GM23338 (cell line): ENCODE measurements around the gene NMNAT1. TPM values are rescaled to one million over a fixed set of nuclear protein-coding genes. Genes with fewer than 3 reads are reported as not detected.

Source experiments
- ATAC-seq: fragments of 200-7000 bp; cut with Tn5 transposase; 3 replicates; pipeline ENCODE4 v1.9.1; 2020
- DNase-seq: peaks from one replicate; pipeline ENCODE4 v3.0.0-alpha.2; 2015; ENCODE audit warnings: low spot score
- H2AFZ ChIP-seq: fragments of 200-600 bp; sonication (generic); 2 replicates; pipeline ENCODE4 v1.8.0; 2016; ENCODE audit warnings: antibody characterized with exemption, mild to moderate bottlenecking, moderate library complexity
- H3F3A ChIP-seq: fragments of 200-600 bp; sonication (generic); replicated peaks from 2 replicates; pipeline ENCODE4 v1.8.0; 2017; ENCODE audit warnings: antibody characterized with exemption, mixed run types, low read depth
- H3K27ac ChIP-seq: fragments of 200-600 bp; sonication (generic); 2 replicates; pipeline ENCODE4 v1.6.1; 2016; ENCODE audit warnings: low read depth
- H3K27me3 ChIP-seq: fragments of 200-600 bp; sonication (generic); 2 replicates; pipeline ENCODE4 v1.8.0; 2016; ENCODE audit warnings: mild to moderate bottlenecking, mixed run types, moderate library complexity; ENCODE audit not compliant: insufficient read depth
- H3K36me3 ChIP-seq: fragments of 200-600 bp; sonication (generic); 2 replicates; pipeline ENCODE4 v1.8.0; 2016; ENCODE audit warnings: mild to moderate bottlenecking; ENCODE audit not compliant: insufficient read depth
- H3K4me1 ChIP-seq: fragments of 200-600 bp; sonication (generic); 2 replicates; pipeline ENCODE4 v1.8.0; 2016; ENCODE audit warnings: mild to moderate bottlenecking, moderate library complexity; ENCODE audit not compliant: insufficient read depth
- H3K4me2 ChIP-seq: fragments of 200-600 bp; sonication (generic); 2 replicates; pipeline ENCODE4 v1.7.1; 2017; ENCODE audit warnings: mixed run types
- H3K4me3 ChIP-seq: fragments of 200-600 bp; sonication (generic); 2 replicates; pipeline ENCODE4 v1.6.1; 2016; ENCODE audit warnings: mixed run types
- H3K79me2 ChIP-seq: fragments of 200-600 bp; sonication (generic); replicated peaks from 2 replicates; pipeline ENCODE4 v1.8.0; 2017; ENCODE audit warnings: mild to moderate bottlenecking; ENCODE audit not compliant: insufficient read depth
- H3K9me2 ChIP-seq: fragments of 200-600 bp; sonication (generic); 2 replicates; pipeline ENCODE4 v1.8.0; 2017; ENCODE audit not compliant: insufficient read depth
- H4K20me1 ChIP-seq: fragments of 200-600 bp; sonication (generic); replicated peaks from 2 replicates; pipeline ENCODE4 v1.8.0; 2017; ENCODE audit warnings: mild to moderate bottlenecking; ENCODE audit not compliant: insufficient read depth
- H3K27ac Mint-ChIP-seq: 2 replicates; pipeline ENCODE4 v1.8.0; 2020; ENCODE audit warnings: inconsistent platforms, mild to moderate bottlenecking, moderate library complexity, mixed read lengths
- H3K27me3 Mint-ChIP-seq: 3 replicates; pipeline ENCODE4 v1.8.0; 2022; ENCODE audit warnings: low read depth, mild to moderate bottlenecking, moderate library complexity, mixed read lengths, inconsistent platforms; ENCODE audit not compliant: insufficient read depth, poor library complexity
- H3K36me3 Mint-ChIP-seq: 3 replicates; pipeline ENCODE4 v1.8.0; 2021; ENCODE audit warnings: low read depth, mild to moderate bottlenecking, inconsistent platforms, moderate library complexity, mixed read lengths
- H3K4me1 Mint-ChIP-seq: 3 replicates; pipeline ENCODE4 v1.8.0; 2020; ENCODE audit warnings: mild to moderate bottlenecking, inconsistent platforms, mixed read lengths
- H3K4me3 Mint-ChIP-seq: 3 replicates; pipeline ENCODE4 v1.8.0; 2021; ENCODE audit warnings: moderate library complexity, mild to moderate bottlenecking, inconsistent platforms, mixed read lengths
- H3K9me3 Mint-ChIP-seq: 3 replicates; pipeline ENCODE4 v1.8.0; 2020; ENCODE audit warnings: moderate library complexity, mild to moderate bottlenecking, inconsistent platforms, mixed read lengths
- CREB1 ChIP-seq: fragments of 250-450 bp; sonication (Bioruptor Pico); IDR thresholded peaks from 2 replicates; pipeline ENCODE4 v1.5.0; 2020; ENCODE audit warnings: low read depth, mild to moderate bottlenecking, moderate library complexity
- CTCF ChIP-seq, 2 experiments: fragments of 200-600 bp in 1 of 2; sonication (generic) in 1 of 2; conservative IDR thresholded peaks; 2 replicates each; pipeline versions ENCODE4 v1.5.1 to v1.6.1; 2016 to 2017; ENCODE audit warnings: antibody characterized with exemption in 2 of 2, low read depth in 2 of 2, mild to moderate bottlenecking in 2 of 2, moderate library complexity in 1 of 2
- ETS1 ChIP-seq: IDR thresholded peaks from 2 replicates; pipeline ENCODE4 v1.6.1; 2016; ENCODE audit warnings: antibody characterized with exemption
- EZH2 ChIP-seq: fragments of 200-600 bp; sonication (generic); IDR thresholded peaks from one replicate; pipeline ENCODE4 v1.8.0; 2017; ENCODE audit warnings: antibody characterized with exemption, mild to moderate bottlenecking, low read depth; ENCODE audit not compliant: unreplicated experiment
- EZH2phosphoT487 ChIP-seq: fragments of 200-600 bp; sonication (generic); IDR thresholded peaks from one replicate; pipeline ENCODE4 v1.8.1; 2018; ENCODE audit warnings: antibody characterized with exemption; ENCODE audit not compliant: unreplicated experiment
- JUNB ChIP-seq: IDR thresholded peaks from one replicate; pipeline ENCODE4 v1.6.1; 2016; ENCODE audit warnings: antibody characterized with exemption; ENCODE audit not compliant: unreplicated experiment
- NANOG ChIP-seq: IDR thresholded peaks from 2 replicates; pipeline ENCODE4 v1.6.1; 2016; ENCODE audit warnings: antibody characterized with exemption, borderline replicate concordance
- POLR2AphosphoS5 ChIP-seq: IDR thresholded peaks from 2 replicates; pipeline ENCODE4 v1.6.1; 2016; ENCODE audit warnings: antibody characterized with exemption, low read depth
- REST ChIP-seq: IDR thresholded peaks from one replicate; pipeline ENCODE4 v1.6.1; 2018; ENCODE audit warnings: antibody characterized with exemption; ENCODE audit not compliant: unreplicated experiment
- STAT1 ChIP-seq: IDR thresholded peaks from one replicate; pipeline ENCODE4 v1.6.1; 2016; ENCODE audit warnings: antibody characterized with exemption; ENCODE audit not compliant: unreplicated experiment
- ZNF114 ChIP-seq: fragments of 250-450 bp; sonication (Bioruptor Pico); IDR thresholded peaks from 2 replicates; pipeline ENCODE4 v1.5.0; 2020; ENCODE audit warnings: mild to moderate bottlenecking, moderate library complexity
- ZNF331 ChIP-seq: fragments of 250-450 bp; sonication (Bioruptor Pico); IDR thresholded peaks from 2 replicates; pipeline ENCODE4 v1.5.0; 2020; ENCODE audit warnings: low read depth, mild to moderate bottlenecking, moderate library complexity
- polyA plus RNA-seq: library from polyadenylated mRNA; unstranded; fragments of >200 nt; fragmentation: Nextera tagmentation; extraction: Ambion mirVana; gene quantifications from 2 replicates; pipeline ENCODE4 v1.2.1, GENCODE V29; 2016
- total RNA-seq: library from RNA; depleted of rRNA; stranded (reverse); fragments of >200 nt; shearing (Covaris generic); gene quantifications from 2 replicates; pipeline ENCODE4 v1.2.3, GENCODE V29; 2014

NMNAT1 gene
- total and polyA plus RNA-seq, 2 experiments from 2014 or later = 2.5 to 3.9 TPM

GRCh38 chr1:10022656-10023055 lies 79.4 kb downstream of the NMNAT1 start (continued):
- no peak for TF ChIP-seq NANOG
- no peak for TF ChIP-seq EZH2phosphoT487
- no peak for TF ChIP-seq CREB1

GRCh38 chr1:10025354-10025753 lies 82.1 kb downstream of the NMNAT1 start:
- Histone ChIP-seq H3K79me2 (no peaks in the 10 kb centered on the region), H3K4me3 (no peak overlapping the region), H3K27me3 (no peaks in the 10 kb centered on the region), H4K20me1 (no peaks in the 10 kb centered on the region), H2AFZ (no peak overlapping the region), H3K4me2 (no peak overlapping the region), H3K4me1 (no peaks in the 10 kb centered on the region), H3K36me3 (no peaks in the 10 kb centered on the region), H3F3A (no peaks in the 10 kb centered on the region), H3K27ac (no peak overlapping the region), H3K9me2 (no peaks in the 10 kb centered on the region)
- ATAC-seq (no peak), DNase-seq (no peak)
- H3K9me3 Mint-ChIP-seq = peaks cover 5% of the 10 kb centered on the region; the same call in 1 of the 3 replicates
- peaks cover 3% of the 10 kb centered on the region for H3K27me3 Mint-ChIP-seq
- TF ChIP-seq REST (no peak), JUNB (no peak), POLR2AphosphoS5 (no peak), ETS1 (no peak), NANOG (no peak), ZNF114 (CRISPR knock-in tag) (no peak)
- H3K36me3 Mint-ChIP-seq = no peaks in the 10 kb centered on the region
- no peaks in the 10 kb centered on the region; the same call in 2 of the 3 replicates for H3K4me1 Mint-ChIP-seq
- no peak overlapping the region for H3K4me3 Mint-ChIP-seq
- no peak overlapping the region for H3K27ac Mint-ChIP-seq

GRCh38 chr1:10027027-10027426 lies 83.8 kb downstream of the NMNAT1 start:
- no peaks in the 10 kb centered on the region for H3K27me3 ChIP-seq
- H4K20me1 ChIP-seq = no peaks in the 10 kb centered on the region
- 0 out of 2 replicates have a peak, but pooled peaks cover 2% of the 10 kb centered on the region for H3K4me1 ChIP-seq
- H3K79me2 ChIP-seq = no peaks in the 10 kb centered on the region
- H3K27ac ChIP-seq = no peak overlapping the region
- DNase-seq = no peak
- ATAC-seq = no peak
- Mint-ChIP-seq H3K27ac (no peak overlapping the region), H3K36me3 (no peaks in the 10 kb centered on the region; the same call in 2 of the 3 replicates), H3K27me3 (peaks cover 3% of the 10 kb centered on the region), H3K4me1 (peaks cover under 1% of the 10 kb centered on the region), H3K4me3 (no peak overlapping the region), H3K9me3 (peaks cover 5% of the 10 kb centered on the region; the same call in 1 of the 3 replicates)
- no peaks in the 10 kb centered on the region for H3K9me2 ChIP-seq
- no peaks in the 10 kb centered on the region for H3F3A ChIP-seq
- H3K36me3 ChIP-seq = no peaks in the 10 kb centered on the region
- H2AFZ ChIP-seq = no peak overlapping the region
- H3K4me2 ChIP-seq = no peak overlapping the region
- no peak overlapping the region for H3K4me3 ChIP-seq
- TF ChIP-seq REST (no peak), STAT1 (no peak), ETS1 (no peak), EZH2 (no peak), POLR2AphosphoS5 (no peak), NANOG (no peak), ZNF331 (CRISPR knock-in tag) (no peak), CTCF (conservative IDR thresholded peaks at IDR 0.05; ENCODE audit: low read depth in 2 of 2) (no peak)
